ENCODE data around the gene DLG2.

The DLG2 gene

DNA sequence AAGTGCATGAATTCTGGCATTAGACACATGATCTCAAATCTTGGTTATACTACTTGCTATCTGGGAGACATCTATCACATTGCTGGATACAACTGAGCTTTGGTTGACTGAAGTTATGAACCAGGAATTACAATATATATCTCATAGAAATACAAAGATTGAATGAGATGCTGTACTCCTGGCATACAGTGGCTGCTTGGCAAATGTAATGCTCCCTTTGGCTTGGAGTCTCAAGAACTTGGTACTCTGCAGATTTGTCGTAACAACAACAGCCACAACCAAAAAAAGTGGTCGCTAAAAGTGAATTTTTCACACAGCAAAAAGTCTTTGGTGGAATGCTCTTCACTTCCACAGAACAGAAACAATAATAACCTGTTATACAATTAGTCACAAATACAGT lies 1082.6 kb downstream of the DLG2 start:
- H3K4me3 ChIP-seq (ENCODE audit: low read depth, low read length) = no peak overlapping the region
- ChIA-PET POLR2A (no interaction called here), CTCF (interaction anchor here (1.1 kb wide), 1 partner anchor 14 kb away, joined by 3 read pairs; no protein-coding TSS in a partner anchor)
- no peak for DNase-seq (ENCODE audit: low read depth, low spot score)
- TF ChIP-seq CTCF (IDR thresholded peaks at IDR 0.05; ENCODE audit: insufficient read depth, low read length, missing control alignments) = no peak

GRCh38 chr11:84543367-84544159 lies 1083.6 kb downstream of the DLG2 start:
- DNase-seq (ENCODE audit: low read depth, low spot score) = no peak
- H3K4me3 ChIP-seq (ENCODE audit: low read depth, low read length) = no peak overlapping the region
- TF ChIP-seq CTCF (IDR thresholded peaks at IDR 0.05; ENCODE audit: insufficient read depth, low read length, missing control alignments) = no peak
- ChIA-PET CTCF (no interaction called here), POLR2A (no interaction called here)

GRCh38 chr11:84541731-84542340 lies 1085.3 kb downstream of the DLG2 start:
- ChIA-PET CTCF (interaction anchor here (1.4 kb wide), 1 partner anchor 23 kb away, joined by 3 read pairs; no protein-coding TSS in a partner anchor), POLR2A (no interaction called here)
- TF ChIP-seq CTCF (IDR thresholded peaks at IDR 0.05; ENCODE audit: insufficient read depth, low read length, missing control alignments) = no peak
- no peak overlapping the region for H3K4me3 ChIP-seq (ENCODE audit: low read depth, low read length)
- DNase-seq (ENCODE audit: low read depth, low spot score) = no peak

DNA sequence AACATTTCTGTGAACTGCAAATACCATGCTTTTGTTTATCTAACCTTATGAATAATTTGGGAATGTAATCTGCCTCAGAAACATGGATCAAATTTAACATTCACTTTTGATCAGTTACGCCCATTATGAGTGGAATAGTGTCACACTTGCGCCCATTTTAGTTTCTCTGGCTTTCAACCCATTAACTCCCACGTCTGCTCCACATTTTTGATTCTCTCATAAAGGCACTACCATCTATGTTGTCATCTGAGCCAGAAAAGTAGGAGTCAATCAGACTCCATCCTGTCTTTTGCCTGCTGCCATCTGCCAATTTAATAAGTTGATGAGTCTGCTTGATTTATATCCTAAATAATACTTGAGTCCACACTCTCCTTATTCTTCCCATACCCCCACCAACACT lies 1090.7 kb downstream of the DLG2 start:
- ChIA-PET POLR2A (no interaction called here), CTCF (interaction anchor here (0.7 kb wide), 1 partner anchor 22 kb away, joined by 3 read pairs; no protein-coding TSS in a partner anchor)
- no peak for TF ChIP-seq CTCF (IDR thresholded peaks at IDR 0.05; ENCODE audit: insufficient read depth, low read length, missing control alignments)
- H3K4me3 ChIP-seq (ENCODE audit: low read depth, low read length) = no peak overlapping the region
- no peak for DNase-seq (ENCODE audit: low read depth, low spot score)

DNA sequence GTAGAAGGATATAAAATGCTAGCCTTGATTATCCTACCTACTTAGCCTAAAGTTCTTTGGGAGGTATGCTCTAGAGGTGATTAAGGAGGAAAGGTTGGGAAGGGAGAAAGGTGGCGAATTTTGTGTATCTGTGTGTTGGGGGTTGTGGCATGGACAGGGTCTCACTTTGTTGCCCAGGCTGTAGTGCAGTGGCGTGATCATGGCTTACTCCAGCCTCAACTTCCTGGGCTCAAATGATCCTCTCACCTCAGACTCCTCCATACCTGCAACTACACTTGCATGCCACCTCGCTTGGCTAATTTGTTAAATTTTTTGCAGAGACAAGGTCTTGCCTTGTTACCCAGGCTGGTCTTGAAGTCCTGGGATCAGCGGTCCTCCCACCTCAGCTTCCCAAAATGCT lies 1094.8 kb downstream of the DLG2 start:
- CTCF ChIA-PET = no interaction called here
- POLR2A ChIA-PET = no interaction called here
- DNase-seq (ENCODE audit: low read depth, low spot score) = no peak
- H3K4me3 ChIP-seq (ENCODE audit: low read depth, low read length) = no peak overlapping the region
- no peak for TF ChIP-seq CTCF (IDR thresholded peaks at IDR 0.05; ENCODE audit: insufficient read depth, low read length, missing control alignments)

DNA sequence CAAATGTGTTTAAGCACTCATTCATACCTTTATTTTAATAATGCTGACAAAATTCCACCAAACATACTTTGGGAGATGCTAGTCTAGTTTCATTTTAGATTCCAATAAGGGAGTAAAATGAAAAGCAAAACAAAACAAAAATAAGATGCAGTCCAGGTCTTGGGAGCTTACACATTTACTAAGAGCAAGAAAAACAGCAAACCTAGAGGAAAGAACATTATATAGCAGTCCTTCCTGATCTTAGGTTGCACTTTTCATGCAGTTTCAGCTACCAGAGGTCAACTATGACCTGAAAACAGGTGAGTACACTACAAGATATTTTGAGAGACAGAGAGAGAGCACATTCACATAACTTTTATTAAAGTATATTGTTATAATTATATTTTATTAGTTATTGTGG lies 1100.9 kb downstream of the DLG2 start:
- CTCF ChIA-PET = interaction anchor here (1.6 to 6.1 kb wide), 3 partner anchors 142 to 698 kb away, joined by 5 to 119 read pairs (median 39); no protein-coding TSS in a partner anchor
- no peak for DNase-seq (ENCODE audit: low read depth, low spot score)

More for the DNA sequence above, 1100.9 kb downstream of the DLG2 start:
- no peak for TF ChIP-seq CTCF (IDR thresholded peaks at IDR 0.05; ENCODE audit: insufficient read depth, low read length, missing control alignments)
- POLR2A ChIA-PET = no interaction called here
- H3K4me3 ChIP-seq (ENCODE audit: low read depth, low read length) = no peak overlapping the region
